GM23248 (cell line): ENCODE results near the gene OR2L2.

Experiments
- EZH2 ChIP-seq: fragments of 200-600 bp; sonication (generic); IDR thresholded peaks from 2 replicates; pipeline ENCODE4 v1.6.1; 2018; ENCODE audit warnings: antibody characterized with exemption, mild to moderate bottlenecking; ENCODE audit not compliant: insufficient read depth, poor library complexity, severe bottlenecking
- EZH2phosphoT487 ChIP-seq: fragments of 200-600 bp; sonication (generic); IDR thresholded peaks from 2 replicates; pipeline ENCODE4 v1.6.1; 2018; ENCODE audit warnings: antibody characterized with exemption, moderate library complexity, mild to moderate bottlenecking, low read depth; ENCODE audit not compliant: insufficient read depth

- TF ChIP-seq EZH2 (no peak), EZH2phosphoT487 (no peak)
These were observed 24.8 kb downstream of the OR2L2 start for GRCh38 chr1:248054671-248055070.
